ENCODE results near the gene FNDC8.
"Not testable (repeated sequence)": the region's sequence is repeated elsewhere in the genome, so short reads cannot be mapped to it uniquely, and the experiment has no call there.

FNDC8 gene

GRCh38 chr17:35088881-35089585 is 32.4 kb upstream of the FNDC8 start:
- no peak for DNase-seq (ENCODE audit: low read depth, low spot score)
- ChIA-PET CTCF (interaction anchor here (0.7 to 6.7 kb wide), 53 partner anchors 9 to 547 kb away, joined by 3 to 83 read pairs (median 5); partner anchors contain the start of genes FNDC8, LIG3, NLE1 and RAD51D), POLR2A (interaction anchor here (0.9 to 1.0 kb wide), 4 partner anchors 30 to 90 kb away, joined by 3 read pairs; partner anchors contain the start of gene RAD51D)
- peak overlapping the region; percentile 80 for H3K4me3 ChIP-seq (ENCODE audit: low read depth, low read length)
- TF ChIP-seq CTCF (IDR thresholded peaks at IDR 0.05; ENCODE audit: insufficient read depth, low read length, missing control alignments) = peak; percentile 86

GRCh38 chr17:35089586-35090296 is 31.7 kb upstream of the FNDC8 start:
- no peak for DNase-seq (ENCODE audit: low read depth, low spot score)
- H3K4me3 ChIP-seq (ENCODE audit: low read depth, low read length) = peak overlapping the region; percentile 53
- CTCF ChIA-PET = interaction anchor here (0.7 to 6.7 kb wide), 53 partner anchors 7 to 547 kb away, joined by 3 to 83 read pairs (median 5); partner anchors contain the start of genes FNDC8, LIG3, NLE1 and RAD51D
- POLR2A ChIA-PET = interaction anchor here (0.9 to 1.0 kb wide), 4 partner anchors 30 to 91 kb away, joined by 3 read pairs; partner anchors contain the start of gene RAD51D
- no peak for TF ChIP-seq CTCF (IDR thresholded peaks at IDR 0.05; ENCODE audit: insufficient read depth, low read length, missing control alignments)

- H3K4me3 ChIP-seq (ENCODE audit: low read depth, low read length); POLR2A ChIA-PET; DNase-seq (ENCODE audit: low read depth, low spot score): not testable (repeated sequence)
- CTCF ChIA-PET = interaction anchor here (1.3 to 6.7 kb wide), 13 partner anchors 8 to 97 kb away, joined by 4 to 83 read pairs (median 10); partner anchors contain the start of gene RAD51D
Measured at GRCh38 chr17:35090707-35091106, 30.7 kb upstream of the FNDC8 start.

GRCh38 chr17:35094902-35095301 is 26.5 kb upstream of the FNDC8 start:
- no peak for TF ChIP-seq CTCF (IDR thresholded peaks at IDR 0.05; ENCODE audit: insufficient read depth, low read length, missing control alignments)
- peak; percentile 47 for DNase-seq (ENCODE audit: low read depth, low spot score)
- no peak overlapping the region for H3K4me3 ChIP-seq (ENCODE audit: low read depth, low read length)
- ChIA-PET CTCF (interaction anchor here (0.9 to 6.7 kb wide), 5 partner anchors 9 to 96 kb away, joined by 3 to 83 read pairs (median 5); partner anchors contain the start of gene RAD51D), POLR2A (interaction anchor here (0.7 kb wide), 1 partner anchor 10 kb away, joined by 3 read pairs; no protein-coding TSS in a partner anchor)

GRCh38 chr17:35095741-35096140 is 25.7 kb upstream of the FNDC8 start:
- no peak overlapping the region for H3K4me3 ChIP-seq (ENCODE audit: low read depth, low read length)
- ChIA-PET CTCF (interaction anchor here (1.4 to 3.4 kb wide), 4 partner anchors 10 to 96 kb away, joined by 3 to 13 read pairs (median 4); partner anchors contain the start of gene RAD51D), POLR2A (no interaction called here)
- DNase-seq (ENCODE audit: low read depth, low spot score) = no peak
- no peak for TF ChIP-seq CTCF (IDR thresholded peaks at IDR 0.05; ENCODE audit: insufficient read depth, low read length, missing control alignments)

GRCh38 chr17:35097776-35098175 is 23.6 kb upstream of the FNDC8 start:
- ChIA-PET CTCF (interaction anchor here (1.0 to 2.8 kb wide), 4 partner anchors 8 to 101 kb away, joined by 3 to 11 read pairs (median 4); no protein-coding TSS in a partner anchor), POLR2A (no interaction called here)
- no peak overlapping the region for H3K4me3 ChIP-seq (ENCODE audit: low read depth, low read length)
- no peak for TF ChIP-seq CTCF (IDR thresholded peaks at IDR 0.05; ENCODE audit: insufficient read depth, low read length, missing control alignments)
- no peak for DNase-seq (ENCODE audit: low read depth, low spot score)
